Loucy (cell line): ENCODE data around the gene CD74.

Source experiments
- H2AFZ ChIP-seq: fragments of 200-600 bp; sonication (generic); 2 replicates; pipeline ENCODE4 v1.6.0; 2016; ENCODE audit warnings: antibody characterized with exemption, mild to moderate bottlenecking, low read length, moderate library complexity
- H3F3A ChIP-seq: fragments of 200-600 bp; 2 replicates; pipeline ENCODE4 v1.6.0; 2016; ENCODE audit warnings: antibody characterized with exemption, low read depth, mild to moderate bottlenecking
- H3K27me3 ChIP-seq: fragments of 200-600 bp; sonication (generic); 2 replicates; pipeline ENCODE4 v1.6.1; 2014; ENCODE audit warnings: low read length, mild to moderate bottlenecking; ENCODE audit not compliant: insufficient read depth, poor library complexity, severe bottlenecking
- H3K36me3 ChIP-seq: fragments of 200-600 bp; sonication (generic); 2 replicates; pipeline ENCODE4 v1.6.1; 2016; ENCODE audit warnings: low read length; ENCODE audit not compliant: insufficient read depth
- H3K4me1 ChIP-seq: fragments of 200-600 bp; sonication (generic); 2 replicates; pipeline ENCODE4 v1.5.1; 2014; ENCODE audit warnings: low read length, mild to moderate bottlenecking; ENCODE audit not compliant: insufficient read depth, poor library complexity, severe bottlenecking
- H3K4me2 ChIP-seq: fragments of 200-600 bp; sonication (generic); 2 replicates; pipeline ENCODE4 v1.6.0; 2014; ENCODE audit warnings: antibody characterized with exemption, low read length, low read depth, mild to moderate bottlenecking; ENCODE audit not compliant: poor library complexity, severe bottlenecking
- H3K4me3 ChIP-seq: fragments of 200-600 bp; sonication (generic); 2 replicates; pipeline ENCODE4 v1.5.1; 2014; ENCODE audit warnings: low read length, mild to moderate bottlenecking, mixed read lengths; ENCODE audit not compliant: poor library complexity, severe bottlenecking
- H3K79me2 ChIP-seq: fragments of 200-600 bp; sonication (generic); 2 replicates; pipeline ENCODE4 v1.6.1; 2014; ENCODE audit warnings: low read length; ENCODE audit not compliant: insufficient read depth
- H3K9ac ChIP-seq: fragments of 200-600 bp; sonication (generic); 2 replicates; pipeline ENCODE4 v1.6.0; 2014; ENCODE audit warnings: mild to moderate bottlenecking, low read depth, low read length, moderate library complexity; ENCODE audit not compliant: poor library complexity, severe bottlenecking
- H3K9me2 ChIP-seq: fragments of 200-600 bp; sonication (generic); replicated peaks from 2 replicates; pipeline ENCODE4 v1.6.1; 2016; ENCODE audit warnings: low read depth, low read length, mixed read lengths
- H3K9me3 ChIP-seq: fragments of 200-600 bp; sonication (generic); 2 replicates; pipeline ENCODE4 v1.6.1; 2014; ENCODE audit warnings: mild to moderate bottlenecking, antibody characterized with exemption, low read length, low read depth; ENCODE audit not compliant: insufficient read depth
- H4K20me1 ChIP-seq: fragments of 200-600 bp; sonication (generic); 2 replicates; pipeline ENCODE4 v1.6.0; 2014; ENCODE audit warnings: antibody characterized with exemption, low read length, mild to moderate bottlenecking; ENCODE audit not compliant: insufficient read depth, poor library complexity, severe bottlenecking
- EZH2phosphoT487 ChIP-seq: fragments of 200-600 bp; IDR thresholded peaks from 2 replicates; pipeline ENCODE4 v1.6.1; 2018; ENCODE audit warnings: antibody characterized with exemption, mild to moderate bottlenecking, moderate library complexity, borderline replicate concordance
- TF ChIP-seq, protein P1 (sequence below): fragments of 200-600 bp; sonication (generic); conservative IDR thresholded peaks from 2 replicates; pipeline ENCODE4 v1.5.1; 2014; ENCODE audit warnings: mild to moderate bottlenecking, antibody characterized with exemption, low read length

CD74 gene

DNA sequence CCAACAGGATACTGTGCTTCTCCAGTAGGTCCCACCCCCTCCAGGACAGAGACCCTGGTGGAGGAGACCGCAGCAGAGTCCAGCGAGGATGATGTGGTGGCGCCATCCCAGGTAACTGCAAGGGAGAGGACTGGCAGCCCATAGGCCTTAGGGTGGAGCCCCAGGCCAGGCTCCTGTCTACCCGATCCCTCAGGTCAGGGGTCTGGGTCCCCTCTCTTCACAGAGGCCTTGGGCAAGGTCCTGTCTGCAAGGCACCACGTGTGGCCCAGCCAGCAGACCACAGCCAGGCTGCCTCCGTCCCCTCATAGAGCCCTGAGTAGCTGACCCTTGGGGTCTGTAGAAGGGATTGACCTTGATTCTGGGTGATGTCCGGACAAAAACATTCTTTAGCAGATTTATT is 20.0 kb downstream of the CD74 start:
- no peak overlapping the region for H3K9ac ChIP-seq
- H3K9me3 ChIP-seq, result no peaks in the 10 kb centered on the region
- H4K20me1 ChIP-seq, result no peaks in the 10 kb centered on the region
- H3K4me3 ChIP-seq, result no peak overlapping the region
- H3K36me3 ChIP-seq, result peaks cover 96% of the 10 kb centered on the region
- H3K79me2 ChIP-seq, result no peaks in the 10 kb centered on the region
- no peak overlapping the region for H3K4me2 ChIP-seq
- H3K9me2 ChIP-seq, result no peaks in the 10 kb centered on the region
- no peak for TF ChIP-seq EZH2phosphoT487
- H2AFZ ChIP-seq, result no peak overlapping the region
- no peaks in the 10 kb centered on the region for H3K4me1 ChIP-seq
- H3K27me3 ChIP-seq, result no peaks in the 10 kb centered on the region
- H3F3A ChIP-seq, result no peaks in the 10 kb centered on the region

DNA sequence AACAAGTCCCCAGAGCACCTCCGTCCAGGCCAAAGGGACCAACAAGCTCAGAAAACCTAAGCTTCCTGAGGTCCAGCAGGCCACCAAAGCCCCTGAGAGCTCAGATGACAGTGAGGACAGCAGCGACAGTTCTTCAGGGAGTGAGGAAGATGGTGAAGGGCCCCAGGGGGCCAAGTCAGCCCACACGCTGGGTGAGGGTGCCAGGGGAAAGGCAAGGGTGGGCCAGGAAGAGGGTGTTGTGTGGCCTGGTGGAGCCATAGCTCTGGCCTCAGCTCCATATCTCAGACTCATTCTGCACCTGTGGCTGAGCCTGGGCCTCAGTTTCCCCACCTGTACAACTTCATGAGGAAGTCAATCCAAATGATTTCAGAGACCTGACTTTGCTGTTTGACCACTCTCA is 20.7 kb downstream of the CD74 start:
- H3K36me3 ChIP-seq, result peaks cover 94% of the 10 kb centered on the region
- TF ChIP-seq, protein P1, sequence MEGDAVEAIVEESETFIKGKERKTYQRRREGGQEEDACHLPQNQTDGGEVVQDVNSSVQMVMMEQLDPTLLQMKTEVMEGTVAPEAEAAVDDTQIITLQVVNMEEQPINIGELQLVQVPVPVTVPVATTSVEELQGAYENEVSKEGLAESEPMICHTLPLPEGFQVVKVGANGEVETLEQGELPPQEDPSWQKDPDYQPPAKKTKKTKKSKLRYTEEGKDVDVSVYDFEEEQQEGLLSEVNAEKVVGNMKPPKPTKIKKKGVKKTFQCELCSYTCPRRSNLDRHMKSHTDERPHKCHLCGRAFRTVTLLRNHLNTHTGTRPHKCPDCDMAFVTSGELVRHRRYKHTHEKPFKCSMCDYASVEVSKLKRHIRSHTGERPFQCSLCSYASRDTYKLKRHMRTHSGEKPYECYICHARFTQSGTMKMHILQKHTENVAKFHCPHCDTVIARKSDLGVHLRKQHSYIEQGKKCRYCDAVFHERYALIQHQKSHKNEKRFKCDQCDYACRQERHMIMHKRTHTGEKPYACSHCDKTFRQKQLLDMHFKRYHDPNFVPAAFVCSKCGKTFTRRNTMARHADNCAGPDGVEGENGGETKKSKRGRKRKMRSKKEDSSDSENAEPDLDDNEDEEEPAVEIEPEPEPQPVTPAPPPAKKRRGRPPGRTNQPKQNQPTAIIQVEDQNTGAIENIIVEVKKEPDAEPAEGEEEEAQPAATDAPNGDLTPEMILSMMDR, result no peak
- no peak for TF ChIP-seq EZH2phosphoT487

GRCh38 chr5:150391064-150391834 is 21.5 kb downstream of the CD74 start:
- H3K9me3 ChIP-seq, result no peaks in the 10 kb centered on the region
- H4K20me1 ChIP-seq, result no peaks in the 10 kb centered on the region
- TF ChIP-seq EZH2phosphoT487, result no peak
- TF ChIP-seq, protein P1, result no peak
- H3K27me3 ChIP-seq, result no peaks in the 10 kb centered on the region
- no peaks in the 10 kb centered on the region for H3K79me2 ChIP-seq
- peaks cover 94% of the 10 kb centered on the region for H3K36me3 ChIP-seq
- no peak overlapping the region for H3K9ac ChIP-seq
- H3K4me2 ChIP-seq, result no peak overlapping the region
- no peaks in the 10 kb centered on the region for H3F3A ChIP-seq
- H3K4me1 ChIP-seq, result no peaks in the 10 kb centered on the region
- no peak overlapping the region for H3K4me3 ChIP-seq
- H3K9me2 ChIP-seq, result no peaks in the 10 kb centered on the region
- H2AFZ ChIP-seq, result no peak overlapping the region

More for the DNA sequence above, 20.7 kb downstream of the CD74 start:
- Histone ChIP-seq H3F3A (no peaks in the 10 kb centered on the region), H2AFZ (no peak overlapping the region), H3K9me3 (no peaks in the 10 kb centered on the region), H3K27me3 (no peaks in the 10 kb centered on the region), H3K9ac (no peak overlapping the region), H3K9me2 (no peaks in the 10 kb centered on the region), H3K79me2 (no peaks in the 10 kb centered on the region), H3K4me3 (no peak overlapping the region), H3K4me1 (no peaks in the 10 kb centered on the region), H3K4me2 (no peak overlapping the region), H4K20me1 (no peaks in the 10 kb centered on the region)
